ENCODE measurements around the gene PRKCE.

The PRKCE gene

DNA sequence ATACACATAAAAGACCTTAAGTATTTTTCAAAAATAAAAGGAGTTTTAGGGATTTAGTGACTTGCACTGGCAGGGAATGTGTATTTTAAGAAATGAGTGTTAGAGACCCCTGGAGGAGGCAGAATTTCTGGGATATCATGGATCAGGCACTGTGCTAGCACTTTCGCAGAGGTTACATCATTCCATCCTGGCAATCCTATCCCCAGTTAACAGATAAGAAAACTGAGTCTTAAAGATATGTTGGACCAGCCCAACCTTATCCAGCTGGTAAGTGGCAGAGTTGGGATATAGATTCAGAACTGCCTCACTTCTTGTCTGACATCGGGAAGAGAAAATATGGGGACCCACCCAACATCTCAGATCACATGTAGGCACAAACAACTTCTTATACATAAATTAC, 485.5 kb downstream of the PRKCE start:
- no peak for DNase-seq

DNA sequence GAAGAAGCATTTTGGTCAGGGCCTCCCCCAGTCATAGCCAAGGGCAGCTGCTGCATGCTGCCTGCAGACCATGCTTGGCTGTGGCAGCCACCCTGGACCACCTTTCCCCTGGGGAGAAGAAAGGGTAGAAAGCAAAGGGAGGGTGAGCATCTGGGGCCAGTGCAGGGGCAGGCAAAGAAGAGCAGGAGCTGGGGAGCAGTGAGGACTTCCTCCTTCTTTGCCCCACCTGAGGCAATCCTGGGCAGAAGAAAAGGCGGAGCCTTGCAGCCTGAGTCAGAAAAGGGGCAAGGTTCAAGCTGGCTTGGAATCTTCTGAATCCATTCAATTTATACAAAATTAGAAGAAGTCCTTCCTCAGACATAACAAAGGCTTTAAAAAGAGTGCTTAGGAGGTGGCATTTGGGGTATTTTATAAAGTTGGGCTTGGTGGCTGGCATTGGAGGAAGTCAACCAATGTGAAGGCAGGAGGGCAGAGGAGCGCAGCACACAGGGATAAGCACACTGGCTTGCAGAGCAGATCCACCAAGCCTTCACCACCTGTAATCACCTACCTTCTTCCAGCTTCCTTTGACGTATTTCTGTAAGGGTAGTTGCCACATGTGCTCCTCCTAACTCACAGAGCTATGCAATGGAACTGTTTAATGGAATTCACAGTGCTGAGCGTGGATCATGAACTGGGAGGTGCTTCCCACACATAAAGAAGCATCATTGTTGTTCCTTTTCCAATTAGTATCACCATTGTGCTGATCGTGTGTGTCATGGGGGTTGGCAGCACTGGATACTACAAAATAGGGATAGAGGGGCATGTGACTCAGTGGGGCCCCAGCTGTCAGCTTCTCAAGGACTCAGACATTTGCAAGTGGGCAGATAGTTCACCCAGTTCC, 491.3 kb downstream of the PRKCE start:
- no peak for DNase-seq

DNA sequence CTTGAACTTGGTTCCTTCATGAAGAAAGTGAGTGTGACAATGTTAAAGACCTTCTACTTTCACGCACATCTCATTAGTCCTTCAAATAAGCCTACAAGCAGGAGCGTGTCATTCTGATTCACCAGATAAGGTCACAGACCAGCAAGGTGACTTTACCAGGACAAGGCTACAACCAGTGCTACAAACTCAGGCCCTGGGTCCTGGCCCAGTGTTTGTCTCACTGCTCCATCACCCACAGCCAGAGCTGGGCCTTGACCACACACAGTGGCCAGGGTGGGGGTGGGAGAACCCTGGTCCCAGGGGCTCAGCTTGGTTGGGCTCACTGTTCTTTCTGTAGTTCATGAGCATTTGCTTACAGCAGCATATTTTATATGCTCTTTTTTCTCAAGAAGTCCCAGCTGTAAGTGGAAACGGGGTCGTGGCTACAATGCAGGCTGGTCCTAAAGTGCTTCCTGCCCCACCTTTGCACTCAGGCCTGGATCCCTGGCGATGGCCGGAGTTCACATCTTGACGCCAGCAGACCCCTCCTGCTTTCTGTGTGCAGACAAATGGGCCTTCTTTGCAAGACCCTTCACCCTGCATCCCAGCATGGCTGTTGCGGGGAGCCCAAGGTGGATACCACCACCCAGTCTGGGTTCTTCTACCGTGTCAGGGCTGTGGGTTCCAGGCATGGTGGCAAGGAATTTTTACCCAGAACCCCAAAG, 492.1 kb downstream of the PRKCE start:
- DNase-seq, result no peak

DNA sequence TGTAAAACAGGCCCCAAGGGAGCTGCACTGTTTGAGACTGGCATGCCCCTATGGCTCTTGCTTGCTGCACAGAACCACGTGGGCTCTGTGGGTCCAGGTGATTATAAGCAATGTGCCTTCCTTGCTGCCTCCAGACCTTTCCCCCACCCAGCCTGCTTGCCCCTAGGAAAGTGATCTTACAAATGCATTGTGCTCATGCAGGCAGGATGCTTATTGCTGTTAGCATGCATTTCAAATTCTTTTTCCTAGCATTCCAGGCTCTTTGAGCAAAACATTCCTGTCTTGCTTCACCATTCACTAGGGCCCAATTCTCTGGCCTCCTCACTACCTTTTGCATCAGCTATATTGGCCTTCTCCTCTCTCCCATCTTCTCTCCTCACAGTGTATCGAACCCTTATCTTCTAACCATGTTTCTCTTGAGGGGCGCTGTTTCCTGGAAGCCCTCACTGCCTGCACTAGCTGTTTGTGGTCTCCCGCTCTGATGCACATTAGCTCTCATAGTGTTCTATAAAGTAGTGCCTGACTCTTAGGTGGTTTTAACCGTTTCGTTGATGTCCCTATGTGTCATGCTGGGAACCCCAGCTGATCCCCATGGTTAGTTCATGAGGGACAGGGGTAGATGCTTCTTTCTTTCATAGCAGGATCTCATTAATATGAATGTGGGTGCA, 492.8 kb downstream of the PRKCE start:
- DNase-seq, result no peak

DNA sequence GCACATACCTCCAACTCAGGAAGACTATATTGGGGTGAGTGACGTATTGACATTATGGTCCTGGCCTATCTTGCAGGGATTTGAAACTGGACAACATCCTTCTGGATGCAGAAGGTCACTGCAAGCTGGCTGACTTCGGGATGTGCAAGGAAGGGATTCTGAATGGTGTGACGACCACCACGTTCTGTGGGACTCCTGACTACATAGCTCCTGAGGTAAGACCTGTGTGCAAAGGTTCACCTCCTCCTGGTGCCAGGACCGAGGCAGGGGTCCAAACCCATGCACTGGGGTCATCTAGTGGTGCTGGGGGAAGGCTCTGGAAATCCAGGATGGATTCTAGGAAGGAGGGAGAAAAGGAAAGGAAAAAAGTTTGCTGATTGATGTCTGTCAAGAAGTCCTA, 493.5 kb downstream of the PRKCE start:
- no peak for DNase-seq

DNA sequence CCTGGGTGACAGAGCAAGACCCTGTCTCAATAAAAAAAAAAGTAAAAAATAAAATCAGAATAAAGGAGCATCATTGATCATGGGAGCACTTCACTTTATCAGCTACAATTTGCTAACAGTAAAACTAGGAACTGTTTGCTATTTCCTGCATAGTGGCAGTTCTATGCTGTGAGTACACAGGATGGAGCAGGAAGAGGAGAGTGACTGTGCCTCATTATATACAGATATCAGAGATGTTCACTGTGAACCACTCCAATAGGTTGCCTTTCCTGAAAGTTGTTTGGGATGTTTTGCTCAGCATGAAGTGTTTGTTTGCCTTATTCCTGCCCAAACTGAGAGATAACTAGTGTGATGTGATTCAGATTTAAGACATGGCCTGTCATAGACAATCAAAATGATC, 494.4 kb downstream of the PRKCE start:
- DNase-seq, result no peak

DNA sequence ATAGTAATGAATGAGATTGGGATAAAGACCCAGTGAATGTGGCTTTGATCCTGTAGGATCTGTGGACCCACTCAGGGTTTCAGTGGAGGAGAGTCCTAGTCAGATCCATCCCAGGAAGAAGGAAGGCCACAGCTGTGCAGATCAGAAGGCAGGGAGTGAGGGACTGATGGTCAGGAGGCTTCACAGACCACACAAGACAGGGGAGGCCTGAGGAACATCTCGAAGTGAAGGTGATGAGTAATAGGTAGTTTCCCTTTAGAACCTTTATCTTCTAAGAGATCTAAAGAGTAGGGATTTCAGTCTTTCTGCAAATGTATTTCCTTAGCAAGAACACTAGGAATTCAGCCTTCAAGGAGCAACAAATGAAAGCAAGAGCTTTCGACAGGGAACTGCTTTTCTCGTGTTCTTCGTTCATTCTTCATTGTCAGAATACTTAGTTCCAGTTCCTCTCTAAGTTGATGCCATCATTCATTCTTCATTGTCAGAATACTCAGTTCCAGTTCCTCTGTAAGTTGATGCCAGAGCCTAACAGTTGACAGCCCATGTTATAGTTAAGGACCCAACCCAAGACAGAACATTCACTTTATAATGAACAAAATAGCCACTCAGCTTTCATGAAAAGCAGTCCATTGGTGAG, 495.5 kb downstream of the PRKCE start:
- DNase-seq, result no peak

DNA sequence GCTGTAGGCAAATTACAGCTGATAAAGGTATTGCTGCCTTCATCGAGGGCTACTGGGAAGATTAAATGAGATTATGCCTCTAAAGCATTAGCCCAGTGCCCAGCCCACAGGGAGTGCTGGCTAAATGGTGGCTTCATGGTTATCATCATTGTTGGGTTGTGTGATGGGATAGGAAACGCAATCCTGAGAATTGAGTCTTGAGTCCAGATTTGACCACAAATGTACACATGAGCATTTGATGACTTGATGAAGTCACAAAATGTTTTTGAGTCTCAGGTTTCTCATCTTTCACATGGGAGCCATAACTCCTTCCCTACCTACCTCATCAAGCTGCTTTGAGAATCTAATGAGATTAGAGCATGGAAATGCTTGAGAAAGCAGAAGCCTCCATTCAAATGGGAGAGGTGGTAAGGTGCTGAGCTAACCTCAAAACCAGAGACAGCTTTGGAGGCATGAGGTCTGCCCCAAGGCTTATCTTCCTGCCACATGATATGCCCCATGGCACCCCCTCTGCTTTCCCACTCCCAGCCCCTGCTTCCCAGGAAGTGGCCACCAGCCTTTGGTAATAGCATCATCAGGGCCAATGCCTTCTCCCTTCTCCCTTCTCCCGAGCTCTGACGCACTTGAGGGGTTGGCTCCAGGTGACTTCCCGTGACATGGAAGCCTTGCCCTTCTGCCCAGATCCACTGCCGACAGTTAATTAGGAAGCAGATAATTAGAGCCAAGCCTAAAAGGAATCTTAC, 496.3 kb downstream of the PRKCE start:
- DNase-seq, result no peak

DNA sequence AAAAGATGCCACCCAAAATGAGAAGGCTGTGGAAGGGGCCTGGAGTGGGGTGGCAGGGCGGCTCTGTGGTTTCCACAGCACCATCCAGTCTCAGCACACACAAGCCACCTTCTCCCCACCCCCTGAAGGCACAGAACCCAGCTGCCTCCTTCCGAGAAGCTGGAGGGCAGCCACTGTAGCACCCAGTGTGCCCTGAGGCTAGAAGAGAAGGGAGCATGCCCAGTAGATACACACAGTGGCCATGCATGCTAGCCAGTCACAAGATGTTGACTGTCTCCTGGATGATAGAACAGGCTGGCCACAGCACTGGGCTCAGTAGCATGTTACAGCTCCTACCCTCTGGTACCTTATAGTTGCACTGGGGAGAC, 496.9 kb downstream of the PRKCE start:
- no peak for DNase-seq

DNA sequence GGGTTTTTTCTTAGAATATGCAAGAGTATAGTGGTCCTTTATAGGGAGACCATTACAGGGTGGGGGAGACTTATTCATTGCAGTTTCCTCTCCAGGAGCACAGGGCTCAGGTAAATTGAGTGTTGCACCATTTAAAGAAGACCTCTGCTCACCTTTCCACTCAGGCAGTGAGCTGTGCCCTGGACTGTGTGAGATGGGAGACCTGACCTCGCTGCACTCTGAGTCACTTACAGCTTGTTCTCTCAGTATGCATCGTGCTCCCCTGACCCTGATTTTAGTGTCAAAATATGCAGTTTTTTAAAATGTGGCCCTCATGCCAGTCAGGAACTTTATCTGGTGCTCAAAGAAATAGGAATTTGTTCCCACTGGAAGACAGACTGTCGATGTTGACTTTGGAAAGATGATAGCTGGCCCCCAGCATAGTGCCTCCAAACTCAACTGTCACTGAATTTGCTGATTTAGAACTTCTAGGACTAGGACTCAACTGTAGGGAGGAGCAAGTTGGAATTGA, 499.0 kb downstream of the PRKCE start:
- no peak for DNase-seq

DNA sequence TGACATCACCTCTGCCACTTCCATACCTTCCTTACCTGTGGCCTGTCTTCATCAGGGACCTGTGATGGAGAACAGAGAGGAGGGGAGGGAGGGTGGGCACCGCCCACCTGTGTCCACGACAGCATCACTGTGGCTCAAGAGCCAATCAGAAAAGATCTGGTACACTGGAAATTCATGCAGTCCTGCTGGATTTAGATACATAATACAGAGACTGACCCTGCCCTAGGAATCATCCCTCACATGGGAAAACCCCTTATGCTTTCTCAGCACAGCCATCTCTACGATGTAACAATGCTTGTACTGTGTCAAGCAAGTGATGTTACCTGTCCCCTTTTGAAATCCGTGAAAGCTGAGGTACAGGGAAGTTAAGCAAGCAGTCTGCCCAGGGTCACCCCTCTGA, 500.1 kb downstream of the PRKCE start:
- no peak for DNase-seq

DNA sequence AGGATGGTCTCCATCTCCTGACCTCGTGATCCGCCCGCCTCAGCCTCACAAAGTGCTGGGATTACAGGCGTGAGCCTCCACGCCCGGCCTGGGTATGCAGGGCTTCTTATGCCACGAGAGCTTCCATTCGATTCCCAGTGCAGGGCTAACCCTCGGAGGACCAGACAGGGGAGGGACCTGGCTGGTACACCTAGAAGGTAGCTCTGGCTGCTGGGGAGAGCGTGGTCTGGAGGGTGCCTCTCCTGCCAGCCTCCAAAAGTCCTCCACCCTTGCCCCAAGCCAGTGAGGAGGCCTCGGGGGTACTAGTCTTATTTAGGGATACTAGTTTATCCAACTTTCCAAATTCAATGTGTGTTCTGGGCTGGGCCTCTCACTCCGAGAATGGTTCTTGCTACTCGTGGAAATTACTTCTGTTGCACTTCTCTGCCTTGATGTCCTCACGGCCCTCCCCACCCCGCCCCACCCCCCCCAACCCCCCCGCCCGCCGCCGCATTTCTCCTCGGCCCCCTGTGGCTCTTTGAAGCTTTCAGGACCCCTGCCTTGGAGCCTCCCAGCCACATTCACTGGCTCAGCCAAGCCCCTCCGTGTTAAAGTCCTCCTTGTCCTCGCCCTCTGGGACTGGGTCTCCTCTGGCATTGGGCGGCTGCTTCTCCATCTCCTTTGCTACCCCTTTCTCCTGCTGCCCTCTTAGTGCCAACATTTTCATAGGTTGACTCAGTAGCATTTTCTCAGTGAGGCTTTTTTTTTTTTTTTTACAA, 502.7 kb downstream of the PRKCE start:
- no peak for DNase-seq

DNA sequence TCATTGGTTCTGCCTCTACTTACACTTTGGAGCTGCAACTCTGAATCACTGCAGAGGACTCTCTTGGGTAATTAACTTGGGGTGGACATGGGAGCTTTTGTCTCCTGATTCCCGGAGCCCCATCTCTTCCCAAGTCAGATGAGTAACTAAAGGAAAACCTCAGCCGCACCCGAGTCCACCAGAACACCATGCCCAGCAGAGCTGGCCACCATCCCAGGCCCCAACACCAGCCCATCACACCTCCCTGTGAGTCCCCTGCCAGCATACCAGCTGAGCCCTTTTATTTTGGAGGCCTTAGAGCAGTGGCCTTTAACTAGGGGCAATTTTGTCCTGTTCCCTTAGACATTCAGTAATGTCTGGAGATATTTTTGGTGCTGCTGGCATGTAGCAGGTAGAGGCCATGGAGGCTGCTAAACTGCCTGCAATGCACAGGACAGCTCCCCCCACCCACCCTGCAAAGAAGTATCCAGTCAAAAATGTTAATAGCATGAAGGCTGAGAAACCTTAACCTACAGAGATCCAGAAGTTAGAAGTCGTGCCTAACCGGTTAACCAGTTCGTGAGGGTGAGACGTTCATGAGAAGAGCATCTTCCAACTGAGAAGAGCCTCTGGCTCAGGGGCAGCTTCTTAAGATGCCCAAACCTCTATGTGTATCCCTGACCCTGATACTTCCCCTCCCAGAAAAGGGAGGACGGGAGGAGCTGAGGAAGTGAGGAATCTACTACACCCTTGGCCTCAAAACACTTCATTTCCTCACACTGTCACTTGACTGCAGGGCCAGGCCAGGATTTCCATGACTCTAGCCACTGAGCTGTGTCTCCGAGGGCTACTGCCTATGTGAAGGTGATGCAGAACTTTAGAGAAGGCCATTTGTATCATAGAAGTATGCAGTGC, 505.8 kb downstream of the PRKCE start:
- DNase-seq, result no peak

DNA sequence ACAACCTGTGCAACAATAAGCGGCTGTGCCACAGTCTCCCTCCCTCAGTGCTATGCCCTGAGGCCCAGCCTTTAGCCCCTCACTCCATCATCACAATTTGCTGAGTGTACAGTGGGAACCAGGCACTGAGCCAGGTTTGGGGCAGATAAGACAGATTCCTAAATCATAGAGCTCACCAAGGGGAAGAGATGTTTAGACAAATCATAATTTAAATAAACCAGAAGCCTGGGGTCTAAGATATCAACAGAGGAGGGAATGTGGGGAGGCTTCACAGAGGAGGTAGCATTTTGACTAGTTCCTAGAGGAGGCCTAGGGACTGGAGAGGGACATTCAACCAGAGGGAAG, 506.5 kb downstream of the PRKCE start:
- DNase-seq, result no peak

DNA sequence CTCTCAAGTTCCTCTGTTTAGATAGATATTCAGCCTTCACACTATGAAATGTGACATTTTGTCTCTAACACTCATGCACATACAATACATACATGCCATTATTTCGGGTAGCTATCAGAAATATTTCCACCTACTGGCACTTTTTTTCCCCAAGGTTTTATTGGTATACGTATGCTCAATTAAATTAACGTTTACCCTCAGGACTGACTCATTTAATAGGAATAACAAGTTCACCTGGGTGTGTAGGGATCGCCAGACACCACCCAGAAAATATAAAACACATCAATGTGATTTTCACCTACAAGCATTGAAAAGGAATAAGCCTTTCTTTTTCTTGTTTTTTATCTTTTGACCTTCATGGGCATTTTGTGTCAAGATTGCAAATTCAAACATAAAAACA, 507.2 kb downstream of the PRKCE start:
- DNase-seq, result no peak

DNA sequence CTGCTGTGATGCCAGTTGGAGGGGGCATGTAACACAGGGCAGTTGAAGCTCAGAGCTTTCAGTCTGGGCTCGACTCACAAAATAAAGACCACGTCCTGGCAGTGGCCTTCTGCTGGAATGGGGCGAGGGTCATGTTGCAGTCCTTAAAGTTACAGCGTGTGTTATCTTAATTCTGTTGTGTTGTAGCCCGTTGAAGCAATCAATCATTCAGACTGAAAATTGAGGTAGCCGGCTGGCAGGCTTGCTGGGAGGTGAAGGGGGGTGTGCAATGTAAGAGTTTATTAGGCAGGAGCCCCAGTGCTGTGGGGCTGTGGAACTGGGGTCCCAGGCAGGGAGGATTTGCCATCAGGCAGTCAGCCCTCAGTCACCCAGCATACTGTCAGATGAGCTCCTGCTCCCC, 508.9 kb downstream of the PRKCE start:
- DNase-seq, result no peak

DNA sequence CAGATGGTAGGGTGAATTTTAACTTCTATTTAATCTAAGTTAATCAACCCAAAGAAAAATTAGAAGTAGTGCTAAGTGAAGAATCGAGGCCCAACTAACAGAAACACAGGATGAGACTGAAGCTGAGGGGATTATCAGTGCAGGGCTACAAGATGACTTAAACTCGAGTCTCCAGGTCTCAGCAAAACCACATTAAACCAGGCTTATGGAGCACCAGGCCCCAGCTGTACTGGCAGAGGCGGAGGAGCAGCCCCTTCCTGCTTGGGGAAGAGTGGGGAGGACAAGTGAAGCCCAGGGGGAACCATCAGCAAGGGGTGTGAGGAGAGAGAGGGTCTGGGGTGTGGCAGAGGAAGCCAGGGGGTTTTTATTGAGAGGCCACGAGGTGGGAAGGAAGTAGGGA, 509.8 kb downstream of the PRKCE start:
- DNase-seq, result no peak

DNA sequence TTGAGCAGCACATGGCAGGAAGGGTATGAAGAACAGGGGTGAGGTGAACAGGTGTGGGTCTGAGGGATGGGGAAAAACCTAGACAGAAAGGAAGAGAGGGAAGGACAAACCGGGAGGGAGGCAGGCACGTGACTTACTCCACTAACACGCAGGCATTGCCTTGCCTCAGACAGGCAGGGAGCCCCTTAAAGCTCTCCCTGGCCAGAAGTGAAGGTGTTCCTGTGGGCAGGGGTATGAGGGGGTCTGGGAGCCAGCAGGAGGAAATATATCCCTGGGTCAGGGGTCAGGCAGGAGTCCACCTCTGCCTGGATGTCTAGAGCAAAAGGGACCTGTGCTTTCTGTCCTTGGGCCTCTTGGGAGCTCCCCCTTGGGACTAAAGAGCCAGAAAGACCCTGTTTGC, 510.4 kb downstream of the PRKCE start:
- no peak for DNase-seq

DNA sequence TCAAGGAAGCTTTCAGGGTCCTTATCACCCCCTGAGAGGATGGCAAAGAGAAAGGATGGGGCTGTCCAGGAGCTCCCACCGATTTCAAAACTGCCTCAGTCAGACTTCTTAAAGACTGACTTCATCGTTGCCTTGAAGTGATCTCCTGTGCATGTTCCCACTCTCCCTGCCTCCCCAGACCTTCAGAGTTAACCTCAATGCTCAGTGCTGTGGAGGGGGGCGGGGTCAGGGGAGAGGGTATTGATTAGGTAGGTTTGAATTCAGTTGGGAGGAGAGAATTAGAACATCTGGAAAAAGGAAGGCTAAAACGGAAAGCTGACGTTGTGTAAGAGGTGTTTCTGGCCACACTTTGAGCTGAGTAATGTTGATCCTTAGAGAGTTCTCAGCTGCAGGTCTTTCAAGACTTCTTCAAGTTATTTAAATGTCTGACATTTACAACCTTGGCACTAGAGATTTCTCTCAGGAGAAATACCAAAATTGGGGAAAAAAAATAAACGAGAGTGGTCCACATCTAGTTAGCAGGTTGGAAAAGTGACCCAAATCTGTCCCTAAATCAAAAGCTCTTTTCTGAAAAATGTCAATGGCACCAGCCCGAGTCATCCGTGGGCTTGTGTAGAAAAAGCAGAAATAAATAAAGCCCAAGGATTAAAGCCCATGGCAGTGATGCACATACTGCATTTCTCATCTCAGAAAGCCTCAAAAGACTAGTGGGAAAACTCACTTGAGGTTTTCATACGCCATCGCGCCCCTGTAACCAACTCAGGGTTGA, 511.0 kb downstream of the PRKCE start:
- DNase-seq, result no peak

DNA sequence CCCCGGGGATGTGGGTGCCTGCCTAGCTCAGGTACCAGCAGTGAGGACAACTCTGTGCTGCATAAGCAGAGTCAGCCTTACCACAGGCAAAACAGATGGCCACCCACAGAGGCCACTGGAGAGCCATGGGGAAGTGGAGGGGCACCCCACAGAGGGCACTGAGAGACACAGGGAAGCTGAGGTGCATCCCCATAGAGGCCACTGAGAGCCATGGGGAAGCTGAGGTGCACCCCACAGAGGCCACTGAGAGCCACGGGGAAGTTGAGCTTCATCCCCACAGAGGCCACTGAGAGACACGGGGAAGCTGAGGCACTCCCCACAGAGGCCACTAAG, 511.6 kb downstream of the PRKCE start:
- DNase-seq, result no peak
